ENCODE data around the gene TEX14. TPM values are rescaled to one million over a fixed set of nuclear protein-coding genes. Genes with fewer than 3 reads are reported as not detected.
"Not testable (repeated sequence)": the region's sequence is repeated elsewhere in the genome, so short reads cannot be mapped to it uniquely, and the experiment has no call there.

The TEX14 gene
- total RNA-seq, 1 donor from 2014 or later: not detected

GRCh38 chr17:58557981-58558380 is 133.9 kb downstream of the TEX14 start:
- FAIRE-seq (no peak), DNase-seq (ENCODE audit: low read depth) (no peak)
- Histone ChIP-seq H3K36me3 (ENCODE audit: control insufficient read depth, insufficient read depth, low read length) (no peaks in the 10 kb centered on the region), H3K27me3 (ENCODE audit: control insufficient read depth, insufficient read depth, low read length) (no peaks in the 10 kb centered on the region), H3K4me3 (ENCODE audit: low read depth, low read length) (no peak overlapping the region)
- TF ChIP-seq CTCF (IDR thresholded peaks at IDR 0.05; ENCODE audit: insufficient read depth, low read length, severe bottlenecking): no peak

DNA sequence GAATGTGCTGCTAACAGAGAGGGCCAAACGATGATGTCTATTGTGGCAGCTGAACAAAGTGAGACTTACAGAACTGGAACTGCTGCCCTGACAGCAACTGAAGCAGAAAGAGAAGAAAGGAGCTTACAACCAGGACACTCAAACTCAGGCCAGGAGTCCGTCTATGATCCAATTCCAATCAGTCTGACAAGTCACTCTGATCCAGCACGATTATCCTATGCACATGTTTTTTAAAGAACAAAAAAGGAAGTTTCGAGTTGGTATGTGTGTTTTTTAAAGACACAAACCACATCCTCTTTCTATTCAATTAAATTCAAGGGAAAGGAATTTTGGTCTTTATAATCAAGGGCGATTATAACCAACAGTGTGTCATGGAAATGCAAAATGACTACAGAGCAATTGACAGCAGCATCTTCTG is 135.0 kb downstream of the TEX14 start:
- no peak for FAIRE-seq
- Histone ChIP-seq H3K4me3 (ENCODE audit: low read depth, low read length) (no peak overlapping the region), H3K27me3 (ENCODE audit: control insufficient read depth, insufficient read depth, low read length) (no peaks in the 10 kb centered on the region), H3K36me3 (ENCODE audit: control insufficient read depth, insufficient read depth, low read length) (no peaks in the 10 kb centered on the region)
- DNase-seq (ENCODE audit: low read depth): no peak
- TF ChIP-seq CTCF (IDR thresholded peaks at IDR 0.05; ENCODE audit: insufficient read depth, low read length, severe bottlenecking): no peak

DNA sequence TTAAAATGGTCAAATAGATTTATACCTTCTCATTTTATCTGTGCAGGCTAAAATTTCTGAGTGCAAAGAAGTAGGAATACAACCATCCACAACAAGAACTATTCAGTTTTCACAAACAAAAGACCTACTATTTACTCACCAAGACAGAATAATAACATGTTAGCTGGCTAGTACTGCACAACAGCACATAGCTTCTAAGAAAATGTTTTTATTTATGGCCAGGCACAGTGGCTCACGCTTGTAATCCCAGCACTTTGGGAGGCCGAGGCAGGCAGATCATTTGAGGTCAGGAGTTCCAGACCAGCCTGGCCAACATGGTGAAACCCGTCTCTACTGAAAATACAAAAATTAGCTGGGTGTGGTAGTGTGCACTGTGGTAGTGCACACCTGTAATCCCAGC is 136.7 kb downstream of the TEX14 start:
- not testable (repeated sequence) for H3K36me3 ChIP-seq (ENCODE audit: control insufficient read depth, insufficient read depth, low read length); H3K27me3 ChIP-seq (ENCODE audit: control insufficient read depth, insufficient read depth, low read length); H3K4me3 ChIP-seq (ENCODE audit: low read depth, low read length); DNase-seq (ENCODE audit: low read depth); FAIRE-seq

GRCh38 chr17:58541249-58541648 is 150.6 kb downstream of the TEX14 start:
- FAIRE-seq: no peak
- Histone ChIP-seq H3K4me3 (ENCODE audit: low read depth, low read length) (no peak overlapping the region), H3K36me3 (ENCODE audit: control insufficient read depth, insufficient read depth, low read length) (no peaks in the 10 kb centered on the region), H3K27me3 (ENCODE audit: control insufficient read depth, insufficient read depth, low read length) (peaks cover 2% of the 10 kb centered on the region)
- peak; percentile 26 for DNase-seq (ENCODE audit: low read depth)
- TF ChIP-seq CTCF (IDR thresholded peaks at IDR 0.05; ENCODE audit: insufficient read depth, low read length, severe bottlenecking): peak; percentile 52

GRCh38 chr17:58539698-58540097 is 152.1 kb downstream of the TEX14 start:
- DNase-seq (ENCODE audit: low read depth): no peak
- no peak for FAIRE-seq
- no peak for TF ChIP-seq CTCF (IDR thresholded peaks at IDR 0.05; ENCODE audit: insufficient read depth, low read length, severe bottlenecking)
- peaks cover 2% of the 10 kb centered on the region for H3K27me3 ChIP-seq (ENCODE audit: control insufficient read depth, insufficient read depth, low read length)
- no peaks in the 10 kb centered on the region for H3K36me3 ChIP-seq (ENCODE audit: control insufficient read depth, insufficient read depth, low read length)
- H3K4me3 ChIP-seq (ENCODE audit: low read depth, low read length): no peak overlapping the region

- DNase-seq (ENCODE audit: low read depth) (no peak), FAIRE-seq (no peak)
- no peak for TF ChIP-seq CTCF (IDR thresholded peaks at IDR 0.05; ENCODE audit: insufficient read depth, low read length, severe bottlenecking)
- no peak overlapping the region for H3K4me3 ChIP-seq (ENCODE audit: low read depth, low read length)
- H3K36me3 ChIP-seq (ENCODE audit: control insufficient read depth, insufficient read depth, low read length): no peaks in the 10 kb centered on the region
- peaks cover 2% of the 10 kb centered on the region for H3K27me3 ChIP-seq (ENCODE audit: control insufficient read depth, insufficient read depth, low read length)
Observed at GRCh38 chr17:58538811-58539409, 152.9 kb downstream of the TEX14 start.
